AG04450 (cell line): ENCODE results near the gene LCA5. TPM values are rescaled to one million over a fixed set of nuclear protein-coding genes. Genes with fewer than 3 reads are reported as not detected.

ENCODE experiments used
- CTCF ChIA-PET: fragments of 300-600, 350-600 bp; formaldehyde crosslinking; extraction: SDS; loops from one replicate; lab custom pipeline; 2022; ENCODE audit warnings: antibody characterized with exemption, inconsistent platforms; lab: Charles Lee
- POLR2A ChIA-PET: fragments of 350-600 bp; formaldehyde crosslinking; extraction: SDS; loops from one replicate; lab custom pipeline; 2021; ENCODE audit warnings: antibody characterized with exemption, inconsistent platforms; lab: Yijun Ruan, JAX
- DNase-seq: peaks from one replicate; pipeline ENCODE4 v3.0.0-alpha.2; 2011; ENCODE audit warnings: low read depth, low spot score
- H3K27ac ChIP-seq: one replicate; pipeline ENCODE4 v1.5.1; 2012; ENCODE audit warnings: low read depth, low read length, control low read depth
- H3K27me3 ChIP-seq: one replicate; pipeline ENCODE4 v1.6.0; 2012; ENCODE audit warnings: low read length; ENCODE audit not compliant: control insufficient read depth, insufficient read depth
- H3K4me3 ChIP-seq: 2 replicates; pipeline ENCODE4 v1.5.1; 2011; ENCODE audit warnings: mild to moderate bottlenecking, low read depth, low read length, control low read depth
- H3K9me3 ChIP-seq: 2 replicates; pipeline ENCODE4 v1.5.1; 2012; ENCODE audit warnings: low read length; ENCODE audit not compliant: control insufficient read depth, insufficient read depth
- polyA plus RNA-seq: library from polyadenylated mRNA; depleted of rRNA; stranded (reverse); fragments of >200 nt; gene quantifications from 2 replicates; pipeline ENCODE4 v1.2.3, GENCODE V29; 2011
- TF ChIP-seq, protein P1 (sequence below): IDR thresholded peaks from 2 replicates; pipeline ENCODE4 v1.5.1; 2011; ENCODE audit warnings: low read depth, low read length, control low read depth, inconsistent platforms

LCA5 gene
- polyA plus RNA-seq, 1 experiment: 4.2 TPM

DNA sequence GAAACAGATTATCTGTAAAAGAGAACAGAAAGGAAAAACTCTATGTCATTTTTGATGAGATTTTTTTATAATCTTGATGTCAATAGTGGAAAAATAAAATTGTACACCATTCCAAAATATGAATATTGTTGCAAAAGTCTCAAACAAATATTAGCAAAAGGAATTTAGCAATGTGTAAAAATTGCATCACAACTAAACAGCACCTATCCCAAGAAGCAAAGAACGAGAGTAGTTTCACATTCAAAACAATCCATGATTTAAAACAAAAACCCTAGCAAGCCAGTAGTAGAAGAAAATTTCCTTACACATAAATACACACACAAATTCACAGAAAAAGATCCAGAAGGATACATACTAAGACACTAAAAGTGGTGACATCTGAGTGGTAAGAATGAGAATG lies 38.4 kb downstream of the LCA5 start:
- DNase-seq: no peak
- H3K27me3 ChIP-seq: no peaks in the 10 kb centered on the region
- no peaks in the 10 kb centered on the region for H3K9me3 ChIP-seq
- ChIA-PET POLR2A (no interaction called here), CTCF (no interaction called here)
- H3K4me3 ChIP-seq: no peak overlapping the region
- TF ChIP-seq, protein P1, sequence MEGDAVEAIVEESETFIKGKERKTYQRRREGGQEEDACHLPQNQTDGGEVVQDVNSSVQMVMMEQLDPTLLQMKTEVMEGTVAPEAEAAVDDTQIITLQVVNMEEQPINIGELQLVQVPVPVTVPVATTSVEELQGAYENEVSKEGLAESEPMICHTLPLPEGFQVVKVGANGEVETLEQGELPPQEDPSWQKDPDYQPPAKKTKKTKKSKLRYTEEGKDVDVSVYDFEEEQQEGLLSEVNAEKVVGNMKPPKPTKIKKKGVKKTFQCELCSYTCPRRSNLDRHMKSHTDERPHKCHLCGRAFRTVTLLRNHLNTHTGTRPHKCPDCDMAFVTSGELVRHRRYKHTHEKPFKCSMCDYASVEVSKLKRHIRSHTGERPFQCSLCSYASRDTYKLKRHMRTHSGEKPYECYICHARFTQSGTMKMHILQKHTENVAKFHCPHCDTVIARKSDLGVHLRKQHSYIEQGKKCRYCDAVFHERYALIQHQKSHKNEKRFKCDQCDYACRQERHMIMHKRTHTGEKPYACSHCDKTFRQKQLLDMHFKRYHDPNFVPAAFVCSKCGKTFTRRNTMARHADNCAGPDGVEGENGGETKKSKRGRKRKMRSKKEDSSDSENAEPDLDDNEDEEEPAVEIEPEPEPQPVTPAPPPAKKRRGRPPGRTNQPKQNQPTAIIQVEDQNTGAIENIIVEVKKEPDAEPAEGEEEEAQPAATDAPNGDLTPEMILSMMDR: no peak
- no peak overlapping the region for H3K27ac ChIP-seq

DNA sequence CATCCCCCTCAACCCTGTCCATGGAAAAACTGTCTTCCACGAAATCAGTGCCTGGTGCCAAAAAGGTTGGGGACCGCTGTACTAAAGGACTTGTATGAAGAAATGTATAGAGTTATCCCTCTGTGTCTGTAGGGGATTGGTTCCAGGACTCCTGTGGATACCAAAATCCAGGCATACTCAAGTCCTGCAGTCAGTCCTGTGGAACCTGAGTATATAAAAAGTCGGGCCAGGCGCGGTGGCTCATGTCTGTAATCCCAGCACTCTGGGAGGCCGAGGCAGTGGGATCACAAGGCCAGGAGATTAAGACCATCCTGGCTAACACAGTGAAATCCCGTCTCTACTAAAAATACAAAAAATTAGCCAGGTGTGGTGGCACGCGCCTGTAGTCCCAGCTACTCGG lies 42.0 kb downstream of the LCA5 start:
- H3K27ac ChIP-seq: no peak overlapping the region
- ChIA-PET CTCF (no interaction called here), POLR2A (no interaction called here)
- no peak for DNase-seq
- TF ChIP-seq, protein P1: no peak
- no peaks in the 10 kb centered on the region for H3K9me3 ChIP-seq
- H3K27me3 ChIP-seq: no peaks in the 10 kb centered on the region
- H3K4me3 ChIP-seq: no peak overlapping the region

DNA sequence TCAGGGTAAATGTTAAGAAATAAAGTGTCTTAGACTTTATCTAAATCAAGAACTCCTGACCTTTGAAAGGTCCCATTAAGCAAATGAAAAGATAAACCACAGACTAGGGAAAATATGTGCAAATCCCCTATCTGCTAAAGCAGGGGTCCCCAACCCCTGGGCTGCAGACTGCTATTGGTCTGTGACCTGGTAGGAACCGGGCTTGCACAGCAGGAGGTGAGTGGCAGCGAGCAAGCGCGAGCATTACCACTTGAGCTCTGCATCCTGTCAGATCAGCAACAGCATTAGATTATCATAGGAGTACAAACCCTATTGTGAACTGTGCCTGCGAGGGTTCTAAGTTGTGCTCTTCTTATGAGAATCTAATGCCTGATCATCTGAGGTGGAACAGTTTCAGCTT lies 42.4 kb downstream of the LCA5 start:
- POLR2A ChIA-PET: no interaction called here
- CTCF ChIA-PET: no interaction called here
- DNase-seq: no peak
- Histone ChIP-seq H3K27ac (no peak overlapping the region), H3K4me3 (no peak overlapping the region), H3K27me3 (no peaks in the 10 kb centered on the region), H3K9me3 (no peaks in the 10 kb centered on the region)
- TF ChIP-seq, protein P1: no peak

DNA sequence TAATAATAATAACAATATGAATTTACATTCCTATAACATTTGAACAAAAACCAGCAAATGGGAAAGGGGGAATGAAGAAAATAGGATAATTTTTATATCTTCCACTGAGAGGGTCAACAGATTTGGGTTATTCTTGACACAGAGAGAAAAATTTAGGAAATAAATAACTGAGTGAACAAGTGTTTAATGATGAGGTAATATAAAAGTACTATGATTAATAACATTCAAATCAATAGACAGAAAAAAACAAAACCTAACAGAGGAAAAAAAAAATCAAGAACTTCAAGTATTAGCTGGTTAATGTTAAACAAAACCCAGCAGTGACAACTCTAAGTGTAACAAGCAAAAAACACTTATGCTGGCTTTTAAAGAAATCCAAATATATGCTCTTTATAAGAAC lies 66.5 kb downstream of the LCA5 start:
- Histone ChIP-seq H3K9me3 (no peaks in the 10 kb centered on the region), H3K4me3 (no peak overlapping the region), H3K27me3 (no peaks in the 10 kb centered on the region), H3K27ac (no peak overlapping the region)
- TF ChIP-seq, protein P1: no peak
- CTCF ChIA-PET: no interaction called here
- POLR2A ChIA-PET: no interaction called here
- DNase-seq: no peak

DNA sequence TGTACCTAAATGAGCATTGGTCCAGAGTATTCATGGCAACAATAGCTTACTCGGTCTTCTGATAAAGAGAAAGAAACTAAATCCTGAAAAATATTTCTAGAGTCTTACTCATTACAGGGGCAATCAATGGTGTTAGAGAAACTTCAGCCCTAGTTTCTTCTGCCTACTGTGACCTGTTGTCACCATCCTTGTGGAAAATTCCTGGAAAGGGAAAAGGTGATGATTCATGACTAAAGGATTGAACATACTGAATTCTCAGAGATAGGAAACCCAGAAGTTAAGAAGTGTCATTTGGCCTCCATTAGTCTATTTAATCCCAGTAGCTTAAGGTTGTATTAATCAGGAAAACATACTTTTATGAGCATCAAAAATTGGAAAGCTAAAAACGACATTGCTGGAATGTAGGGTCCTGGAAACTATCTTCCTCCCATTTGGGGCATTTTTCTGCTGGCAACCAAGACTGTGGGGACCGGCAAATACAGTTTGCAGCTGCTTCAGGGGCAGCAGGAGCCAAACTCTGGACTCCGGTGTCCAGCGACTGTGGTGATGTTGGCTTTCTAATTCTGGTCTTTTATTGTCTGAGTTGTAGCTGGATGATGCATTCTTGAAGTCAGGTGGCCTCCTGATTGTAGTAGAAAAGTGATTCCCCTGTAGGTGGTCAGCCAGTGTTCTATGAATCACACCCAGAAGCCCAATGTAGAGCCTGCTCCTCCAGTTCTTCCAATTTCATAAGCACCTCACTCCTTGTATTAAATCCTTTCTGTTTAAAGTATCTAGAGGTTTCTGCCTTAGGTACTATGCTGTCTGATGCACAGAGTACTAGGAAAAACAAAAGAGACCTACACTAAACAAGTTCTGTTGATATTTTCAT lies 67.6 kb downstream of the LCA5 start:
- DNase-seq: no peak
- CTCF ChIA-PET: interaction anchor here (0.7 to 0.9 kb wide), 2 partner anchors 203 to 399 kb away, joined by 3 read pairs; no protein-coding TSS in a partner anchor
- POLR2A ChIA-PET: no interaction called here
- no peaks in the 10 kb centered on the region for H3K9me3 ChIP-seq
- H3K4me3 ChIP-seq: no peak overlapping the region
- H3K27ac ChIP-seq: no peak overlapping the region
- TF ChIP-seq, protein P1: no peak
- no peaks in the 10 kb centered on the region for H3K27me3 ChIP-seq
